Astrocyte (in vitro differentiated cells and primary cell): Measurements from ENCODE around the gene EFCAB6. TPM values are rescaled to one million over a fixed set of nuclear protein-coding genes. Genes with fewer than 3 reads are reported as not detected.

Source experiments
- DNase-seq: peaks from one replicate; pipeline ENCODE4 v3.0.0-alpha.2; 2010; ENCODE audit warnings: low read depth
- FAIRE-seq: peaks from 2 replicates; lab custom pipeline; 2011; peaks lifted over from hg19 to GRCh38; lab: Jason Lieb, UNC
- H2AFZ ChIP-seq: 2 replicates; pipeline ENCODE4 v1.6.0; 2012; ENCODE audit warnings: low read depth, low read length, inconsistent platforms
- H3K27ac ChIP-seq: 2 replicates; pipeline ENCODE4 v1.5.1; 2011; ENCODE audit warnings: low read depth, low read length, inconsistent platforms
- H3K27me3 ChIP-seq: 2 replicates; pipeline ENCODE4 v1.6.0; 2011; ENCODE audit warnings: low read length, inconsistent platforms; ENCODE audit not compliant: insufficient read depth
- H3K36me3 ChIP-seq: 2 replicates; pipeline ENCODE4 v1.5.1; 2011; ENCODE audit warnings: low read length, inconsistent platforms; ENCODE audit not compliant: insufficient read depth
- H3K4me1 ChIP-seq: 2 replicates; pipeline ENCODE4 v1.5.1; 2011; ENCODE audit warnings: low read length, inconsistent platforms; ENCODE audit not compliant: insufficient read depth
- H3K4me2 ChIP-seq: 2 replicates; pipeline ENCODE4 v1.6.0; 2012; ENCODE audit warnings: low read length, inconsistent platforms
- H3K4me3 ChIP-seq: 2 replicates; pipeline ENCODE4 v1.5.1; 2011; ENCODE audit warnings: low read depth, mild to moderate bottlenecking, low read length, inconsistent platforms; ENCODE audit not compliant: insufficient read depth
- H3K79me2 ChIP-seq: 2 replicates; pipeline ENCODE4 v1.6.0; 2012; ENCODE audit warnings: mild to moderate bottlenecking, low read length, inconsistent platforms; ENCODE audit not compliant: insufficient read depth
- H3K9ac ChIP-seq: 2 replicates; pipeline ENCODE4 v1.6.0; 2012; ENCODE audit warnings: mild to moderate bottlenecking, low read length, inconsistent platforms
- H3K9me3 ChIP-seq: 2 replicates; pipeline ENCODE4 v1.5.1; 2012; ENCODE audit warnings: low read depth, mild to moderate bottlenecking, low read length, inconsistent platforms; ENCODE audit not compliant: insufficient read depth
- H4K20me1 ChIP-seq: 2 replicates; pipeline ENCODE4 v1.6.0; 2012; ENCODE audit warnings: low read length, inconsistent platforms; ENCODE audit not compliant: insufficient read depth
- H3K27ac Mint-ChIP-seq: one replicate; pipeline ENCODE4 v1.8.0; 2021; ENCODE audit warnings: mild to moderate bottlenecking, mixed read lengths; ENCODE audit not compliant: unreplicated experiment
- H3K27me3 Mint-ChIP-seq: one replicate; pipeline ENCODE4 v1.8.0; 2021; ENCODE audit warnings: low read depth, mixed read lengths; ENCODE audit not compliant: unreplicated experiment
- H3K36me3 Mint-ChIP-seq: one replicate; pipeline ENCODE4 v1.8.0; 2021; ENCODE audit warnings: low read depth, mixed read lengths; ENCODE audit not compliant: unreplicated experiment
- H3K4me1 Mint-ChIP-seq: one replicate; pipeline ENCODE4 v1.8.0; 2021; ENCODE audit warnings: low read depth, mixed read lengths; ENCODE audit not compliant: unreplicated experiment
- H3K4me3 Mint-ChIP-seq: one replicate; pipeline ENCODE4 v1.8.0; 2021; ENCODE audit warnings: mild to moderate bottlenecking, moderate library complexity, mixed read lengths; ENCODE audit not compliant: unreplicated experiment
- H3K9me3 Mint-ChIP-seq: one replicate; pipeline ENCODE4 v1.8.0; 2021; ENCODE audit warnings: mild to moderate bottlenecking, mixed read lengths; ENCODE audit not compliant: unreplicated experiment
- CTCF ChIP-seq: IDR thresholded peaks from 2 replicates; pipeline ENCODE4 v1.5.1; 2011; ENCODE audit warnings: low read depth, mild to moderate bottlenecking, inconsistent platforms, low read length, moderate library complexity; ENCODE audit not compliant: insufficient read depth
- EZH2 ChIP-seq: IDR thresholded peaks from 2 replicates; pipeline ENCODE4 v1.6.1; 2012; ENCODE audit warnings: mild to moderate bottlenecking, low read length, inconsistent platforms; ENCODE audit not compliant: insufficient read depth
- total RNA-seq: library from RNA; stranded (reverse); gene quantifications from 2 replicates; pipeline ENCODE4 v1.2.1, GENCODE V29; 2021

The EFCAB6 gene
- total RNA-seq, 1 donor from 2014 or later: 1.2 TPM

GRCh38 chr22:43818981-43819380 is 6.9 kb upstream of the EFCAB6 start:
- no peak overlapping the region for H2AFZ ChIP-seq
- H3K4me3 ChIP-seq: no peak overlapping the region
- no peaks in the 10 kb centered on the region for H4K20me1 ChIP-seq
- no peaks in the 10 kb centered on the region for H3K79me2 ChIP-seq
- Mint-ChIP-seq H3K9me3 (no peaks in the 10 kb centered on the region), H3K27ac (no peak overlapping the region), H3K4me3 (no peak overlapping the region), H3K27me3 (peaks cover 2% of the 10 kb centered on the region), H3K36me3 (no peaks in the 10 kb centered on the region), H3K4me1 (peaks cover 6% of the 10 kb centered on the region)
- no peak for FAIRE-seq
- DNase-seq: no peak
- H3K4me2 ChIP-seq: no peak overlapping the region
- TF ChIP-seq CTCF (no peak), EZH2 (no peak)
- H3K36me3 ChIP-seq: no peaks in the 10 kb centered on the region
- no peaks in the 10 kb centered on the region for H3K4me1 ChIP-seq
- no peaks in the 10 kb centered on the region for H3K9me3 ChIP-seq
- H3K27me3 ChIP-seq: no peaks in the 10 kb centered on the region
- no peak overlapping the region for H3K9ac ChIP-seq
- H3K27ac ChIP-seq: no peak overlapping the region

GRCh38 chr22:43817402-43817801 is 5.3 kb upstream of the EFCAB6 start:
- Mint-ChIP-seq H3K4me3 (no peak overlapping the region), H3K27ac (no peak overlapping the region), H3K9me3 (no peaks in the 10 kb centered on the region), H3K27me3 (peaks cover 2% of the 10 kb centered on the region), H3K36me3 (no peaks in the 10 kb centered on the region), H3K4me1 (peaks cover 8% of the 10 kb centered on the region)
- peaks cover 8% of the 10 kb centered on the region for H3K4me1 ChIP-seq
- DNase-seq (no peak), FAIRE-seq (no peak)
- H3K36me3 ChIP-seq: no peaks in the 10 kb centered on the region
- H3K79me2 ChIP-seq: peaks cover 6% of the 10 kb centered on the region
- H3K27me3 ChIP-seq: no peaks in the 10 kb centered on the region
- no peak overlapping the region for H3K4me2 ChIP-seq
- no peak overlapping the region for H3K9ac ChIP-seq
- H4K20me1 ChIP-seq: no peaks in the 10 kb centered on the region
- no peak for TF ChIP-seq CTCF
- TF ChIP-seq EZH2: no peak
- H3K27ac ChIP-seq: no peak overlapping the region
- no peaks in the 10 kb centered on the region for H3K9me3 ChIP-seq
- H3K4me3 ChIP-seq: no peak overlapping the region
- no peak overlapping the region for H2AFZ ChIP-seq

GRCh38 chr22:43814264-43814663 is 2.2 kb upstream of the EFCAB6 start:
- Mint-ChIP-seq H3K4me1 (peaks cover 8% of the 10 kb centered on the region), H3K4me3 (no peak overlapping the region), H3K9me3 (no peaks in the 10 kb centered on the region), H3K36me3 (no peaks in the 10 kb centered on the region), H3K27ac (no peak overlapping the region), H3K27me3 (no peaks in the 10 kb centered on the region)
- Histone ChIP-seq H3K9me3 (no peaks in the 10 kb centered on the region), H3K79me2 (peaks cover 6% of the 10 kb centered on the region), H3K36me3 (no peaks in the 10 kb centered on the region), H2AFZ (no peak overlapping the region), H3K4me1 (peaks cover 14% of the 10 kb centered on the region), H3K27ac (no peak overlapping the region), H3K4me2 (no peak overlapping the region), H3K9ac (no peak overlapping the region), H4K20me1 (no peaks in the 10 kb centered on the region), H3K27me3 (no peaks in the 10 kb centered on the region), H3K4me3 (no peak overlapping the region)
- no peak for TF ChIP-seq EZH2
- no peak for TF ChIP-seq CTCF
- DNase-seq: no peak
- no peak for FAIRE-seq
